K562 (cell line): ENCODE measurements around the gene BAG1. TPM values are rescaled to one million over a fixed set of nuclear protein-coding genes. Genes with fewer than 3 reads are reported as not detected.

ENCODE experiments used
- AFF1 ChIP-seq, 2 experiments: fragments of 450-650 bp; IDR thresholded peaks; 2 replicates each; pipeline ENCODE4 v1.6.1; 2018; ENCODE audit warnings: mild to moderate bottlenecking in 2 of 2, low read depth in 1 of 2; ENCODE audit not compliant: partially characterized antibody in 2 of 2
- CEBPB ChIP-seq: fragments of 450-650 bp; IDR thresholded peaks from 2 replicates; pipeline ENCODE4 v1.6.1; 2016; ENCODE audit warnings: missing genetic modification characterization, missing compliant biosample characterization
- CREB3L1 ChIP-seq: fragments of 450-650 bp; IDR thresholded peaks from 2 replicates; pipeline ENCODE4 v1.6.1; 2014; ENCODE audit warnings: low read depth, mild to moderate bottlenecking, moderate library complexity, borderline replicate concordance
- CREM ChIP-seq: IDR thresholded peaks from 2 replicates; pipeline ENCODE4 v1.6.1; 2014; ENCODE audit warnings: antibody characterized with exemption, low read depth
- GABPB1 ChIP-seq: sonication (generic); formaldehyde crosslinking; IDR thresholded peaks from 2 replicates; pipeline ENCODE4 v1.8.0; 2022; ENCODE audit warnings: mild to moderate bottlenecking, missing genetic modification reagents
- KDM2B ChIP-seq: fragments of 250-450 bp; sonication (Bioruptor Pico); IDR thresholded peaks from 2 replicates; pipeline ENCODE4 v1.8.0; 2021; ENCODE audit warnings: mild to moderate bottlenecking, moderate library complexity
- KDM4B ChIP-seq, 2 experiments: fragments of 450-650 bp in 1 of 2; sonication (generic) in 1 of 2; IDR thresholded peaks; 2 replicates each; pipeline ENCODE4 v1.6.1; 2016 to 2017; ENCODE audit warnings: borderline replicate concordance in 2 of 2, antibody characterized with exemption in 1 of 2, low read depth in 1 of 2, mild to moderate bottlenecking in 1 of 2
- NKRF ChIP-seq: fragments of 450-650 bp; IDR thresholded peaks from 2 replicates; pipeline ENCODE4 v1.6.1; 2016; ENCODE audit warnings: borderline replicate concordance
- PHF8 ChIP-seq: fragments of 200-600 bp; sonication (generic); IDR thresholded peaks from 2 replicates; pipeline ENCODE4 v1.6.1; 2012; ENCODE audit warnings: mixed run types, mild to moderate bottlenecking, inconsistent platforms, low read length, moderate library complexity, borderline replicate concordance
- POLR2A ChIP-seq: fragments of 450-650 bp; conservative IDR thresholded peaks from 2 replicates; pipeline ENCODE4 v1.6.1; 2016
- RHOXF2B ChIP-seq: fragments of 250-450 bp; sonication (Bioruptor Pico); conservative IDR thresholded peaks from 2 replicates; pipeline ENCODE4 v1.5.1; 2021
- TFE3 ChIP-seq: fragments of 450-650 bp; formaldehyde crosslinking; IDR thresholded peaks from 2 replicates; pipeline ENCODE4 v1.4.0; 2020; ENCODE audit warnings: mild to moderate bottlenecking, mixed read lengths
- ZKSCAN1 ChIP-seq: fragments of 150-350 bp; IDR thresholded peaks from 2 replicates; pipeline ENCODE4 v1.6.1; 2016; ENCODE audit warnings: low read depth, low read length
- ZNF212 ChIP-seq: fragments of 450-650 bp; formaldehyde crosslinking; IDR thresholded peaks from 2 replicates; pipeline ENCODE4 v1.4.0; 2020; ENCODE audit warnings: mild to moderate bottlenecking
- ZNF280A ChIP-seq: fragments of 450-650 bp; IDR thresholded peaks from 2 replicates; pipeline ENCODE4 v1.6.1; 2018; ENCODE audit warnings: mild to moderate bottlenecking, low read depth; ENCODE audit not compliant: partially characterized antibody
- polyA plus RNA-seq, 8 experiments: library from polyadenylated mRNA; depleted of rRNA in 4 of 8; stranded (reverse) in 5 of 8; unstranded in 3 of 8; fragments of >200 nt; fragmentation: Nextera tagmentation in 2 of 8; fragmentation: Illumina TruSeq in 1 of 8; extraction: Ambion mirVana in 2 of 8; extraction: Trizol in 1 of 8; gene quantifications; 2 replicates each; pipeline versions ENCODE4 v1.2.1 to v1.2.3, GENCODE V29; 2011 to 2014; ENCODE audit warnings: inconsistent platforms in 1 of 8, missing spikeins in 1 of 8
- total RNA-seq, 7 experiments: library from RNA; depleted of rRNA in 6 of 7; stranded (reverse); fragments of >200 nt in 6 of 7; fragmentation: Illumina TruSeq in 2 of 7; extraction: Trizol in 2 of 7; gene quantifications; 2 replicates each; pipeline versions ENCODE4 v1.2.1 to v1.2.3, GENCODE V29; 2011 to 2021; ENCODE audit warnings: low replicate concordance in 1 of 7

Gene BAG1
- total and polyA plus RNA-seq, 9 of the 15 experiments (the other 6 are each of a cell fraction or from before 2014, with no cell fraction given) = 9.7 to 106 (median 56.9) TPM

- TF ChIP-seq CREB3L1 (peak; percentile 85), CEBPB (peak; percentile 100), PHF8 (peak; percentile 85; the same call in 1 of the 2 replicates), TFE3 (peak; percentile 98), ZKSCAN1 (peak; percentile 55), RHOXF2B (no peak), GABPB1 (CRISPR knock-in tag) (peak; percentile 95), ZNF280A (no peak), AFF1 (IDR thresholded peaks at IDR 0.05; ENCODE audit: low read depth in 1 of 2, partially characterized antibody in 2 of 2) (peak in 1 of 2 experiments; percentile 55), KDM2B (CRISPR knock-in tag) (no peak), POLR2A (peak; percentile 93), NKRF (peak; percentile 97; the same call in 1 of the 2 replicates), CREM (peak; percentile 99), ZNF212 (no peak), KDM4B (IDR thresholded peaks at IDR 0.05; ENCODE audit: borderline replicate concordance in 2 of 2, low read depth in 1 of 2) (peak in 1 of 2 experiments; percentile 61; a peak in 1 of 4 replicates)
Measured at GRCh38 chr9:33290247-33291030, 25.9 kb upstream of the BAG1 start, which contains the start of gene NFX1 (continued).
